Type B pancreatic cell (in vitro differentiated cells): ENCODE data around the gene SPG21. TPM values are rescaled to one million over a fixed set of nuclear protein-coding genes. Genes with fewer than 3 reads are reported as not detected.

ENCODE experiments used
- DNase-seq: peaks from one replicate; pipeline ENCODE4 v3.0.0; 2021; ENCODE audit warnings: mixed read lengths; ENCODE audit not compliant: unreplicated experiment; ENCODE audit errors: extremely low spot score
- H3K27ac Mint-ChIP-seq: 2 replicates; pipeline ENCODE4 v1.8.0; 2021; ENCODE audit warnings: mild to moderate bottlenecking, mixed read lengths
- H3K27me3 Mint-ChIP-seq: 2 replicates; pipeline ENCODE4 v1.8.0; 2021; ENCODE audit warnings: mixed read lengths
- H3K36me3 Mint-ChIP-seq: 2 replicates; pipeline ENCODE4 v1.8.0; 2021; ENCODE audit warnings: mixed read lengths
- H3K4me1 Mint-ChIP-seq: one replicate; pipeline ENCODE4 v1.8.0; 2021; ENCODE audit warnings: mixed read lengths; ENCODE audit not compliant: unreplicated experiment
- H3K4me3 Mint-ChIP-seq: 2 replicates; pipeline ENCODE4 v1.8.0; 2021; ENCODE audit warnings: mild to moderate bottlenecking, mixed read lengths
- H3K9me3 Mint-ChIP-seq: 2 replicates; pipeline ENCODE4 v1.8.0; 2021; ENCODE audit warnings: mixed read lengths
- CTCF ChIP-seq: fragments of 200-600 bp; sonication (generic); conservative IDR thresholded peaks from 2 replicates; pipeline ENCODE4 v1.5.0; 2021; ENCODE audit warnings: antibody characterized with exemption, mild to moderate bottlenecking
- total RNA-seq: library from RNA; stranded (reverse); gene quantifications from 2 replicates; pipeline ENCODE4 v1.2.1, GENCODE V29; 2021; ENCODE audit warnings: low replicate concordance

Gene SPG21
- total RNA-seq, 1 donor from 2014 or later: 80.7 TPM

- peaks cover 5% of the 10 kb centered on the region for H3K27me3 Mint-ChIP-seq
These were observed 44.0 kb upstream of the SPG21 start for GRCh38 chr15:65033659-65034269.

GRCh38 chr15:65032801-65033537, 43.3 kb upstream of the SPG21 start:
- no peaks in the 10 kb centered on the region for H3K36me3 Mint-ChIP-seq
- peaks cover 5% of the 10 kb centered on the region for H3K27me3 Mint-ChIP-seq
- H3K4me1 Mint-ChIP-seq: peaks cover 44% of the 10 kb centered on the region
- no peak for DNase-seq
- no peaks in the 10 kb centered on the region for H3K9me3 Mint-ChIP-seq
- H3K4me3 Mint-ChIP-seq: peak overlapping the region; percentile 27
- no peak overlapping the region for H3K27ac Mint-ChIP-seq
- peak; percentile 80 for TF ChIP-seq CTCF

More at GRCh38 chr15:65033659-65034269, 44.0 kb upstream of the SPG21 start:
- no peak for DNase-seq
- Mint-ChIP-seq H3K4me3 (no peak overlapping the region), H3K27ac (no peak overlapping the region), H3K9me3 (no peaks in the 10 kb centered on the region), H3K36me3 (no peaks in the 10 kb centered on the region), H3K4me1 (peaks cover 41% of the 10 kb centered on the region)
- TF ChIP-seq CTCF: peak; percentile 61

DNA sequence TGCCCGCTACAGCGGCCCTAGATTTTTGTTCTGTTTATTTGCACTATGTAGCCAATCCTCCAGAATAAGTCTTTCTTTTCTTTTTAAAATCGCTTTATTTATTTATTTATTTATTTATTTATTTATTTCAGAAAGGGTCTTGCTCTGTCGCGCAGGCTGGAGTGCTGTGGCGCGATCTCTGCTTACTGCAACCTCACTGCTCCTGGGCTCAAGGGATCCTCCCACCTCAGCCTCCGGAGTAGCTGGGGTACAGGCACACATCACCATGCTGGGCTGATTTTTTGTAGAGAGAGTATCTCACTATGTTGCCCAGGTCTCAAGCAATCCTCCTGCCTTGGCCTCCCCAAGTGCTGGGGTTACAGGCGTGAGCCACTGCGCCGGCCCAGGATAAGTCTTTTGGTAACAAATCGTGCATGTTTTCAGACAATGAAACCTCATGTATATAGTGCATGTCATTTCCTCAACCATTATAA, 40.1 kb upstream of the SPG21 start:
- no peak overlapping the region for H3K27ac Mint-ChIP-seq
- no peak for DNase-seq
- peaks cover 9% of the 10 kb centered on the region for H3K36me3 Mint-ChIP-seq
- H3K4me3 Mint-ChIP-seq: peak overlapping the region; percentile 69
- H3K27me3 Mint-ChIP-seq: peaks cover 5% of the 10 kb centered on the region
- H3K4me1 Mint-ChIP-seq: peaks cover 35% of the 10 kb centered on the region
- H3K9me3 Mint-ChIP-seq: no peaks in the 10 kb centered on the region
- TF ChIP-seq CTCF: no peak

DNA sequence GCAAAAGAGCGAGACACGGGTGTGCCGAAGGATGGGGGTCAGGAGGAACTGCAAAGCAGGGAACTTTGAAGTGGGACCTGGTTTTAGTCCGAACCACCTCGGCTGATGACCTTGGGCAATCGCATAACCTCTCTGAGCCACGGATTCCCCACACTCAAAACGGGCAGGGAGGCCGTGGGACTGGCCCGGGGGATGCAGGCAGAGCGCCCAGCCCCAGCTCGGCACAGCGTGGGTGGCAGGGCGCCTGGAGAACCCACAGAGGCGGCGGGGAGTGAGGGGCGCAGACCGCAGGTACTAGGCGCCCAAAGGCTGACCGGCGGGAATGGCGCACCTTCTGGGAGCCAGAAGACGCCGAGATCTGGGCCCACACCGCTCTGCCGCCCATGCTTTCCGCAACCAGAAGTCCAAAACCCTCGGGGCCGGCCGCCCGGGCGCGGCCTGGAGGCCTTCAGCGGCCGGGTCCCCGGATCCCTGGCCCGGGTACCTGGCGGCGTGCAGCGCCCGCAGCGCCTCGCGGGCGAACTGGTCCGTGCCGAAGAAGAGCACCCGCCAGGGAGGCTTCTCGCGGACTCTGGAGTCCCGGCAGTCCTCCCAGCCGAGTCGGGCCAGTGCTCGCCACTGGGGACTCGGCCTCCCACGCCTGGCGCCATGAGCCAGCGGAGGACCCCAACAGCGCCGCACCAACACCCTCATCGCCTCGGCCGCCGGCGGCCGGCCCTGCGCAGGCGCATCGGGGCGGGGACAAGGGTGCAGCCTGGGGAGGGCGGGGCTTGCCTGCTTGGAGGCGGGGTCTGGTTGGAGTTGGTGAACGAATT, 39.4 kb upstream of the SPG21 start, which contains the start of gene MTFMT:
Gene MTFMT (minus strand): TSS at position 719 of the 815 bp plus-strand sequence. CDS start 26 bp downstream, at position 693.
- peak; percentile 32 for TF ChIP-seq CTCF
- peak; percentile 91 for DNase-seq

GRCh38 chr15:65028338-65028737, 38.6 kb upstream of the SPG21 start:
- peak overlapping the region; percentile 55 for H3K27ac Mint-ChIP-seq
- DNase-seq: no peak
- H3K36me3 Mint-ChIP-seq: peaks cover 13% of the 10 kb centered on the region
- H3K9me3 Mint-ChIP-seq: no peaks in the 10 kb centered on the region
- H3K4me1 Mint-ChIP-seq: peaks cover 25% of the 10 kb centered on the region
- no peak for TF ChIP-seq CTCF
- H3K27me3 Mint-ChIP-seq: peaks cover 5% of the 10 kb centered on the region
- H3K4me3 Mint-ChIP-seq: peak overlapping the region; percentile 91

More for the DNA sequence above, 39.4 kb upstream of the SPG21 start, which contains the start of gene MTFMT:
- H3K36me3 Mint-ChIP-seq: peaks cover 13% of the 10 kb centered on the region
- peak within 1 kb of the TSS; percentile 91 for H3K4me3 Mint-ChIP-seq
- peaks cover 32% of the 10 kb centered on the region for H3K4me1 Mint-ChIP-seq
- peak within 1 kb of the TSS; percentile 55 for H3K27ac Mint-ChIP-seq
- peaks cover 5% of the 10 kb centered on the region for H3K27me3 Mint-ChIP-seq
- no peaks in the 10 kb centered on the region for H3K9me3 Mint-ChIP-seq
